ENCODE measurements around the gene FKBP7.

- no peak for TF ChIP-seq EZH2phosphoT487 (IDR thresholded peaks at IDR 0.05; ENCODE audit: insufficient read depth, low read depth)
- no peak for TF ChIP-seq EZH2 (IDR thresholded peaks at IDR 0.05; ENCODE audit: insufficient read depth, poor library complexity, severe bottlenecking)
Observed at GRCh38 chr2:178482437-178482836, 4.0 kb upstream of the FKBP7 start.

Measured in GM23248 (cell line).